A673 (cell line): ENCODE data around the gene GPRC5C.

ENCODE experiments used
- CTCF ChIP-seq: fragments of 300-800, 200-600 bp; sonication (generic); conservative IDR thresholded peaks from 2 replicates; pipeline ENCODE4 v1.5.1; 2017; ENCODE audit warnings: low read depth, mild to moderate bottlenecking, antibody characterized with exemption, low read length, moderate library complexity, mixed read lengths
- EZH2 ChIP-seq: fragments of 200-600 bp; sonication (generic); IDR thresholded peaks from 2 replicates; pipeline ENCODE4 v1.6.1; 2017; ENCODE audit warnings: borderline replicate concordance, low read depth, mild to moderate bottlenecking, mixed read lengths, antibody characterized with exemption, low read length; ENCODE audit not compliant: poor library complexity, severe bottlenecking

- TF ChIP-seq EZH2 (no peak), CTCF (no peak)
Observed at GRCh38 chr17:74466828-74467184, 34.9 kb downstream of the GPRC5C start.
